Heart left ventricle (tissue), 13 donors: ENCODE measurements around the gene NAPB.

Experiments used
- CTCF ChIP-seq, 12 donors: fragments of 200-600 bp; sonication (generic) in 4 of 12; IDR thresholded peaks; one replicate each; pipeline versions ENCODE4 v1.5.0 to v1.8.0; 2018 to 2022; ENCODE audit warnings: antibody characterized with exemption in 12 of 12, mild to moderate bottlenecking in 5 of 12
- POLR2A ChIP-seq, 2 donors: fragments of 450-650 bp; IDR thresholded peaks; one replicate each; pipeline ENCODE4 v1.6.1; 2017; ENCODE audit warnings: antibody characterized with exemption in 2 of 2, mild to moderate bottlenecking in 2 of 2, moderate library complexity in 2 of 2
- donor health status: ischemic (EF 13 %, LVEDD 7.1; RV severe dilation, severe dysfunction).
- donor health status: DM: no; HTN: yes; CAD: no.
- donor health status: DM: no; HTN: no; CAD: no.
- donor health status: ischemic (EF 25% LVEDD 6.9; RV normal size, moderate dysfunction).
- donor health status: ischemic (EF 25% LVEDD 5.7; RV mildly dilated, moderate dysfunction).
- donor health status: ischemic (EF 35%, LVEDD 5.7; RV mildly dilated, moderate dysfunction).
- donor health status: nonischemic (EF 11% LVEDD 7.7; RV severe dilation, severe dysfunction).
- donor health status: DM: yes; HTN: yes; CAD: no.
- donor health status: PGD.
- donor health status: ischemic (EF 29% LVEDD 5.4; RV normal size, mild dysfunction).
- donor health status: nonischemic (EF 23%, LVEDD 6.1; RV moderate dilation, normal function).

- TF ChIP-seq CTCF (IDR thresholded peaks at IDR 0.05) (no peak), POLR2A (IDR thresholded peaks at IDR 0.05) (no peak)
Measured at GRCh38 chr20:23396950-23397627, 24.2 kb downstream of the NAPB start.
